Adrenal gland (tissue), 5 donors: ENCODE data around the gene PSMD7.

ENCODE experiments used
- POLR2A ChIP-seq, 2 donors: fragments of 450-650 bp; IDR thresholded peaks; one replicate each; pipeline ENCODE4 v1.6.1; 2017; ENCODE audit warnings: antibody characterized with exemption in 2 of 2, mild to moderate bottlenecking in 2 of 2, moderate library complexity in 1 of 2
- TF ChIP-seq, protein P1 (sequence below), 6 experiments: fragments of 450-650 bp in 4 of 6; fragments of 200-600 bp in 2 of 6; sonication (generic) in 1 of 6; IDR thresholded peaks; 1 replicate in 5 of 6; 2 replicates in 1 of 6; pipeline versions ENCODE4 v1.5.1 to v1.8.0; 2016 to 2021; ENCODE audit warnings: antibody characterized with exemption in 6 of 6, mild to moderate bottlenecking in 2 of 6, moderate library complexity in 1 of 6
- donor health status: DM: no; HTN: no; CAD: no.

GRCh38 chr16:74252329-74252728, 44.3 kb upstream of the PSMD7 start:
- TF ChIP-seq, protein P1, sequence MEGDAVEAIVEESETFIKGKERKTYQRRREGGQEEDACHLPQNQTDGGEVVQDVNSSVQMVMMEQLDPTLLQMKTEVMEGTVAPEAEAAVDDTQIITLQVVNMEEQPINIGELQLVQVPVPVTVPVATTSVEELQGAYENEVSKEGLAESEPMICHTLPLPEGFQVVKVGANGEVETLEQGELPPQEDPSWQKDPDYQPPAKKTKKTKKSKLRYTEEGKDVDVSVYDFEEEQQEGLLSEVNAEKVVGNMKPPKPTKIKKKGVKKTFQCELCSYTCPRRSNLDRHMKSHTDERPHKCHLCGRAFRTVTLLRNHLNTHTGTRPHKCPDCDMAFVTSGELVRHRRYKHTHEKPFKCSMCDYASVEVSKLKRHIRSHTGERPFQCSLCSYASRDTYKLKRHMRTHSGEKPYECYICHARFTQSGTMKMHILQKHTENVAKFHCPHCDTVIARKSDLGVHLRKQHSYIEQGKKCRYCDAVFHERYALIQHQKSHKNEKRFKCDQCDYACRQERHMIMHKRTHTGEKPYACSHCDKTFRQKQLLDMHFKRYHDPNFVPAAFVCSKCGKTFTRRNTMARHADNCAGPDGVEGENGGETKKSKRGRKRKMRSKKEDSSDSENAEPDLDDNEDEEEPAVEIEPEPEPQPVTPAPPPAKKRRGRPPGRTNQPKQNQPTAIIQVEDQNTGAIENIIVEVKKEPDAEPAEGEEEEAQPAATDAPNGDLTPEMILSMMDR (IDR thresholded peaks at IDR 0.05), result no peak
- TF ChIP-seq POLR2A (IDR thresholded peaks at IDR 0.05), result no peak
